Astrocyte of the spinal cord (primary cell): ENCODE measurements around the gene PCDHGB7.
"Not testable (repeated sequence)": the region's sequence is repeated elsewhere in the genome, so short reads cannot be mapped to it uniquely, and the experiment has no call there.

Experiments
- DNase-seq: peaks from one replicate; pipeline ENCODE4 v3.0.0; 2011; ENCODE audit warnings: low read depth, low spot score
- H3K4me3 ChIP-seq: 2 replicates; pipeline ENCODE4 v1.5.1; 2011; ENCODE audit warnings: low read depth, mild to moderate bottlenecking, low read length, moderate library complexity
- in situ Hi-C: cut with HindIII; loops from 2 replicates; pipeline ENCODE4 v1.10.0; 2017; ENCODE audit warnings: low sequenced_read_pairs
- TF ChIP-seq, protein P1 (sequence below): IDR thresholded peaks from 2 replicates; pipeline ENCODE4 v1.5.1; 2012; ENCODE audit warnings: low read depth, mild to moderate bottlenecking, low read length, inconsistent platforms

The PCDHGB7 gene

DNA sequence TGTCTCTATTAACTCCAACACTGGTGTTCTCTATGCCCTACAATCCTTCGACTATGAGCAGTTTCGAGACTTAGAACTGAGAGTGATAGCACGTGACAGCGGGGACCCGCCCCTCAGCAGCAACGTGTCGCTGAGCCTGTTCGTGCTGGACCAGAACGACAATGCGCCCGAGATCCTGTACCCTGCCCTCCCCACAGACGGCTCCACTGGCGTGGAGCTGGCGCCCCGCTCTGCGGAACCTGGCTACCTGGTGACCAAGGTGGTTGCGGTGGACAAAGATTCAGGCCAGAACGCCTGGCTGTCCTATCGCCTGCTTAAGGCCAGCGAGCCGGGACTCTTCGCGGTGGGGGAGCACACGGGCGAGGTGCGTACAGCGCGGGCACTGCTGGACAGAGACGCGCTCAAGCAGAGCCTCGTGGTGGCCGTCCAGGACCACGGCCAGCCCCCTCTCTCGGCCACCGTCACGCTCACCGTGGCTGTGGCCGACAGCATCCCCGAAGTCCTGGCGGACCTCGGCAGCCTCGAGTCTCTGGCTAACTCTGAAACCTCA lies 5.3 kb downstream of the PCDHGB7 start:
- in situ Hi-C loops, result no loop called here
- DNase-seq, result no peak
- H3K4me3 ChIP-seq, result no peak overlapping the region
- TF ChIP-seq, protein P1, sequence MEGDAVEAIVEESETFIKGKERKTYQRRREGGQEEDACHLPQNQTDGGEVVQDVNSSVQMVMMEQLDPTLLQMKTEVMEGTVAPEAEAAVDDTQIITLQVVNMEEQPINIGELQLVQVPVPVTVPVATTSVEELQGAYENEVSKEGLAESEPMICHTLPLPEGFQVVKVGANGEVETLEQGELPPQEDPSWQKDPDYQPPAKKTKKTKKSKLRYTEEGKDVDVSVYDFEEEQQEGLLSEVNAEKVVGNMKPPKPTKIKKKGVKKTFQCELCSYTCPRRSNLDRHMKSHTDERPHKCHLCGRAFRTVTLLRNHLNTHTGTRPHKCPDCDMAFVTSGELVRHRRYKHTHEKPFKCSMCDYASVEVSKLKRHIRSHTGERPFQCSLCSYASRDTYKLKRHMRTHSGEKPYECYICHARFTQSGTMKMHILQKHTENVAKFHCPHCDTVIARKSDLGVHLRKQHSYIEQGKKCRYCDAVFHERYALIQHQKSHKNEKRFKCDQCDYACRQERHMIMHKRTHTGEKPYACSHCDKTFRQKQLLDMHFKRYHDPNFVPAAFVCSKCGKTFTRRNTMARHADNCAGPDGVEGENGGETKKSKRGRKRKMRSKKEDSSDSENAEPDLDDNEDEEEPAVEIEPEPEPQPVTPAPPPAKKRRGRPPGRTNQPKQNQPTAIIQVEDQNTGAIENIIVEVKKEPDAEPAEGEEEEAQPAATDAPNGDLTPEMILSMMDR, result no peak

DNA sequence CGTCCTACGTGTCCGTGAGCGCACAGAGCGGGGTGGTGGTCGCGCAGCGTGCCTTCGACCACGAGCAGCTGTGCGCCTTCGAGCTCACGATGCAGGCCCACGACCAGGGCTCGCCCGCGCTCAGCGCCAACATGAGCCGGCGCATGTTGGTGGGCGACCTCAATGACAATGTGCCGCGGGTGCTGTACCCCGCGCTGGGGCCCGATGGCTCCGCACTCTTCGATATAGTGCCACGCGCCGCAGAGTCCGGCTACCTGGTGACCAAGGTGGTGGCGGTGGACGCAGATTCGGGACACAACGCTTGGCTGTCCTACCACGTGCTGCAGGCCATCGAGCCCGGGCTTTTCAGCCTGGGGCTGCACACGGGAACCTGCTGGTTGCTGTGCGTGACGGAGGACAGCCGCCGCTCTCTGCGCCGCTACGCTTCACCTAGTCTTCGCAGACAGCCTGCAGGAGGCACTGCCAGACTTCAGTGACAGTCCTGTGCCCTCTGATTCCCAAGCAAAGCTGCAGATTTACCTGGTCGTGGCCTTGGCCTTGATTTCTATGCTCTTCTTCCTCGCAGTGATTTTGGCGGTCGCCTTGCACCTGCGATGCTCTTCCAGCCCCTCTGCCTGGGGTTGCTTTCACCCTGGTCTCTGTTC lies 10.4 kb downstream of the PCDHGB7 start:
- in situ Hi-C loops, result no loop called here
- no peak for DNase-seq
- TF ChIP-seq, protein P1, result no peak
- no peak overlapping the region for H3K4me3 ChIP-seq

DNA sequence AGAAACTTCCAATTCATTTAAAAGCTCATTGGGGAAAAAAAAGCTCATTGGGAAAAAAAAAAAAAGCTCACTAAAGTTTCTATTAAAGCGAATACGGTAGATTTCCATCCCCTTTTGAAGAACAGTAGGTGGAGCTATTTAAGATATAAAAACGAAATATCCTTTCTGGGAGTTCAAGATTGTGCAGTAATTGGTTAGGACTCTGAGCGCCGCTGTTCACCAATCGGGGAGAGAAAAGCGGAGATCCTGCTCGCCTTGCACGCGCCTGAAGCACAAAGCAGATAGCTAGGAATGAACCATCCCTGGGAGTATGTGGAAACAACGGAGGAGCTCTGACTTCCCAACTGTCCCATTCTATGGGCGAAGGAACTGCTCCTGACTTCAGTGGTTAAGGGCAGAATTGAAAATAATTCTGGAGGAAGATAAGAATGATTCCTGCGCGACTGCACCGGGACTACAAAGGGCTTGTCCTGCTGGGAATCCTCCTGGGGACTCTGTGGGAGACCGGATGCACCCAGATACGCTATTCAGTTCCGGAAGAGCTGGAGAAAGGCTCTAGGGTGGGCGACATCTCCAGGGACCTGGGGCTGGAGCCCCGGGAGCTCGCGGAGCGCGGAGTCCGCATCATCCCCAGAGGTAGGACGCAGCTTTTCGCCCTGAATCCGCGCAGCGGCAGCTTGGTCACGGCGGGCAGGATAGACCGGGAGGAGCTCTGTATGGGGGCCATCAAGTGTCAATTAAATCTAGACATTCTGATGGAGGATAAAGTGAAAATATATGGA lies 13.0 kb downstream of the PCDHGB7 start, which contains the start of gene PCDHGA12:
TSS of gene PCDHGA12 (plus strand) at position 176 of the 782 bp plus-strand sequence. CDS start at position 429, 253 bp downstream.
- peak within 1 kb of the TSS; percentile 37 for H3K4me3 ChIP-seq
- in situ Hi-C loops, result no loop called here
- TF ChIP-seq, protein P1, result peak; percentile 63
- peak; percentile 91 for DNase-seq

DNA sequence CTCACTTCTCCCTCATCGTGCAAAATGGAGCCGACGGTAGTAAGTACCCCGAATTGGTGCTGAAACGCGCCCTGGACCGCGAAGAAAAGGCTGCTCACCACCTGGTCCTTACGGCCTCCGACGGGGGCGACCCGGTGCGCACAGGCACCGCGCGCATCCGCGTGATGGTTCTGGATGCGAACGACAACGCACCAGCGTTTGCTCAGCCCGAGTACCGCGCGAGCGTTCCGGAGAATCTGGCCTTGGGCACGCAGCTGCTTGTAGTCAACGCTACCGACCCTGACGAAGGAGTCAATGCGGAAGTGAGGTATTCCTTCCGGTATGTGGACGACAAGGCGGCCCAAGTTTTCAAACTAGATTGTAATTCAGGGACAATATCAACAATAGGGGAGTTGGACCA lies 13.8 kb downstream of the PCDHGB7 start:
- peak overlapping the region; percentile 37 for H3K4me3 ChIP-seq
- peak; percentile 27 for DNase-seq
- TF ChIP-seq, protein P1, result no peak
- in situ Hi-C loops, result no loop called here

DNA sequence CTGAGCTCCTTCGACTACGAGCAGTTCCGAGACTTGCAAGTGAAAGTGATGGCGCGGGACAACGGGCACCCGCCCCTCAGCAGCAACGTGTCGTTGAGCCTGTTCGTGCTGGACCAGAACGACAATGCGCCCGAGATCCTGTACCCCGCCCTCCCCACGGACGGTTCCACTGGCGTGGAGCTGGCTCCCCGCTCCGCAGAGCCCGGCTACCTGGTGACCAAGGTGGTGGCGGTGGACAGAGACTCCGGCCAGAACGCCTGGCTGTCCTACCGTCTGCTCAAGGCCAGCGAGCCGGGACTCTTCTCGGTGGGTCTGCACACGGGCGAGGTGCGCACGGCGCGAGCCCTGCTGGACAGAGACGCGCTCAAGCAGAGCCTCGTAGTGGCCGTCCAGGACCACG lies 14.8 kb downstream of the PCDHGB7 start:
- H3K4me3 ChIP-seq, in situ Hi-C loops: not testable (repeated sequence)

GRCh38 chr5:141432726-141433125 lies 15.2 kb downstream of the PCDHGB7 start:
- in situ Hi-C loops, H3K4me3 ChIP-seq: not testable (repeated sequence)

More for the DNA sequence above, 14.8 kb downstream of the PCDHGB7 start:
- not testable (repeated sequence) for DNase-seq

DNA sequence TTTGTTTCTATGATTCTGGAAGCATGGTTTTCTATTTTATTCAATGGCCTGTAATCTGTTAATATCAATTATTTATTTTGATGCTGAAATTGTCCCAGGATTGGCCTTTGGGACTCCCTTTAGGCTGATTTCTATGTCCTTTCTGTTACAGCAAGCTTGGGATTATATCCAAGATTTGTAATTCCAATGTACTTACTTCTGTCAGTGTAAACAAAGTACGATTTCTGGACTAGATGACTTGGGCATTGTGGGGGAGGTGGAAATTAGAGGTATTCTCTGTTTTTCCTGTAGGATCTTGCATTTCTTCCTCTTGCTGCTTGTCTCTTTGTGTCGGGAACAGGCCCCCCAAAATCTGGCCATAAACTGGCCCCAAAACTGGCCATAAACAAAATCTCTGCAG lies 16.5 kb downstream of the PCDHGB7 start:
- DNase-seq, result no peak
- TF ChIP-seq, protein P1, result no peak
- no peak overlapping the region for H3K4me3 ChIP-seq
- in situ Hi-C loops, result no loop called here

More at GRCh38 chr5:141432726-141433125, 15.2 kb downstream of the PCDHGB7 start:
- not testable (repeated sequence) for DNase-seq
